ENCODE data around the gene BTRC.
A peak's percentile ranks its signal among the peaks of the same experiment; 100 is the strongest.

DNA sequence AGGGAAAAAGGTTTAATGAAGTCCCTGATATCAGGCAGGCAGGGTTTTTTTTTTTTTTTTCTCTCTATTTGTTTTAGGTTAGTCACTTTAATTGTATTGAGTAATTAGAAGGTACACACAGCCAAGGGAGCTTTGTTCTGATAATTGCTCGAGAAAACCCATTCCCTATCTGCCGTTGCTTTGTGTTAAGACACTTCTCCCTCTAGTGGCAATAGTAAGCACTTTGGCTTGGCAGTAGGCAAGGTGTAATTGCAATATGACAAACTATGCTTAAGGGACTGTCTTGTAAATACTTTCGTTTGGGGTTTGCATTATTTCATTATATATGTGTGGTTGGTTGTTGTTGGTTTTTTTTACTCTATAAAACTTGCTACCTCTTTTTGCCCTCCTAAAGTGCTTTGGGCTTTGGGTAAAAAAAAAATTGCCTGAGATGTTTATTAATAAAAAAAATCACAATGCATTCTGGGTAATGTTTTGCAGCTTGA is 113.4 kb downstream of the BTRC start:
- TF ChIP-seq POLR2A (IDR thresholded peaks at IDR 0.05): no peak
- TF ChIP-seq, protein P1, sequence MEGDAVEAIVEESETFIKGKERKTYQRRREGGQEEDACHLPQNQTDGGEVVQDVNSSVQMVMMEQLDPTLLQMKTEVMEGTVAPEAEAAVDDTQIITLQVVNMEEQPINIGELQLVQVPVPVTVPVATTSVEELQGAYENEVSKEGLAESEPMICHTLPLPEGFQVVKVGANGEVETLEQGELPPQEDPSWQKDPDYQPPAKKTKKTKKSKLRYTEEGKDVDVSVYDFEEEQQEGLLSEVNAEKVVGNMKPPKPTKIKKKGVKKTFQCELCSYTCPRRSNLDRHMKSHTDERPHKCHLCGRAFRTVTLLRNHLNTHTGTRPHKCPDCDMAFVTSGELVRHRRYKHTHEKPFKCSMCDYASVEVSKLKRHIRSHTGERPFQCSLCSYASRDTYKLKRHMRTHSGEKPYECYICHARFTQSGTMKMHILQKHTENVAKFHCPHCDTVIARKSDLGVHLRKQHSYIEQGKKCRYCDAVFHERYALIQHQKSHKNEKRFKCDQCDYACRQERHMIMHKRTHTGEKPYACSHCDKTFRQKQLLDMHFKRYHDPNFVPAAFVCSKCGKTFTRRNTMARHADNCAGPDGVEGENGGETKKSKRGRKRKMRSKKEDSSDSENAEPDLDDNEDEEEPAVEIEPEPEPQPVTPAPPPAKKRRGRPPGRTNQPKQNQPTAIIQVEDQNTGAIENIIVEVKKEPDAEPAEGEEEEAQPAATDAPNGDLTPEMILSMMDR (IDR thresholded peaks at IDR 0.05): peak; percentile 57 to 82 (median 69)
